PFSK-1 (cell line): ENCODE results near the gene RELT.

ENCODE experiments used
- POLR2AphosphoS5 ChIP-seq: IDR thresholded peaks from 2 replicates; pipeline ENCODE4 v1.6.1; 2012; ENCODE audit warnings: low read depth, mild to moderate bottlenecking, control low read depth, low read length, moderate library complexity
- SIN3A ChIP-seq: IDR thresholded peaks from 2 replicates; pipeline ENCODE4 v1.6.1; 2012; ENCODE audit warnings: mild to moderate bottlenecking, low read length, moderate library complexity, borderline replicate concordance; ENCODE audit not compliant: insufficient read depth
- TF ChIP-seq, protein P1 (sequence below), 2 experiments: IDR thresholded peaks; 2 replicates each; pipeline versions ENCODE4 v1.6.1 to v1.8.0; 2011 to 2012; ENCODE audit warnings: low read depth in 2 of 2, low read length in 2 of 2, control low read depth in 1 of 2, inconsistent platforms in 1 of 2, mild to moderate bottlenecking in 1 of 2, moderate library complexity in 1 of 2; ENCODE audit not compliant: insufficient read depth in 1 of 2

DNA sequence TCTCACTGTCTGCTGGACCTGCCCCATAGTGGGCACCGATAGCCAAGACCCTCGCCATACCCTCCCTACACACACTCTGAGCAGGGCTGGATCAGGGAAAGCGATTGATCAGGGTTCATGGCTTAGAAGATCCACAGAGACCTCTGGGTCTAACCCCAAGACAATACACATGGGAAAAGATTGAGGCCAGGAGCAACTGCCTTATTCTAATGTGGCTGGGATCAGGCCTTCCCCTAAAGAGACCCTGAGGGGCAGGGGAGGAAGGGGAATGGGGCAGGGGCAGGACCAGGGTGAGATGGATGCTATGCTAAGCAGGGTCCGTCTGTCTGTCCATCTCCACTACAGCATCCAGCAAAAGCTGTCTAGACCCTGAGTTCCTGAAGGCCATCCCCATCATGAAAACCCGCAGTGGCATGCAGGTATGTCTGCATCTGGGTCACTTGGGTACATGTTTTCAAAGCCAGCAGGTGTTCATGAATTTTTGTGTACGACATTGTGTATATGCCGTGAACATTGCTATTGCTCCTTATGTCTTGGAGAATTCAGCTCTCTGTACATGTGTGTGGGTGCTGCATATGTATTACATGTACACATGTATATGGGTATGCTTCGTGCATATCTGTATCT is 15.3 kb upstream of the RELT start:
- TF ChIP-seq, protein P1, sequence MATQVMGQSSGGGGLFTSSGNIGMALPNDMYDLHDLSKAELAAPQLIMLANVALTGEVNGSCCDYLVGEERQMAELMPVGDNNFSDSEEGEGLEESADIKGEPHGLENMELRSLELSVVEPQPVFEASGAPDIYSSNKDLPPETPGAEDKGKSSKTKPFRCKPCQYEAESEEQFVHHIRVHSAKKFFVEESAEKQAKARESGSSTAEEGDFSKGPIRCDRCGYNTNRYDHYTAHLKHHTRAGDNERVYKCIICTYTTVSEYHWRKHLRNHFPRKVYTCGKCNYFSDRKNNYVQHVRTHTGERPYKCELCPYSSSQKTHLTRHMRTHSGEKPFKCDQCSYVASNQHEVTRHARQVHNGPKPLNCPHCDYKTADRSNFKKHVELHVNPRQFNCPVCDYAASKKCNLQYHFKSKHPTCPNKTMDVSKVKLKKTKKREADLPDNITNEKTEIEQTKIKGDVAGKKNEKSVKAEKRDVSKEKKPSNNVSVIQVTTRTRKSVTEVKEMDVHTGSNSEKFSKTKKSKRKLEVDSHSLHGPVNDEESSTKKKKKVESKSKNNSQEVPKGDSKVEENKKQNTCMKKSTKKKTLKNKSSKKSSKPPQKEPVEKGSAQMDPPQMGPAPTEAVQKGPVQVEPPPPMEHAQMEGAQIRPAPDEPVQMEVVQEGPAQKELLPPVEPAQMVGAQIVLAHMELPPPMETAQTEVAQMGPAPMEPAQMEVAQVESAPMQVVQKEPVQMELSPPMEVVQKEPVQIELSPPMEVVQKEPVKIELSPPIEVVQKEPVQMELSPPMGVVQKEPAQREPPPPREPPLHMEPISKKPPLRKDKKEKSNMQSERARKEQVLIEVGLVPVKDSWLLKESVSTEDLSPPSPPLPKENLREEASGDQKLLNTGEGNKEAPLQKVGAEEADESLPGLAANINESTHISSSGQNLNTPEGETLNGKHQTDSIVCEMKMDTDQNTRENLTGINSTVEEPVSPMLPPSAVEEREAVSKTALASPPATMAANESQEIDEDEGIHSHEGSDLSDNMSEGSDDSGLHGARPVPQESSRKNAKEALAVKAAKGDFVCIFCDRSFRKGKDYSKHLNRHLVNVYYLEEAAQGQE (IDR thresholded peaks at IDR 0.05; ENCODE audit: insufficient read depth in 1 of 2, low read depth in 2 of 2, low read length in 2 of 2) = no peak
- TF ChIP-seq SIN3A = no peak
- no peak for TF ChIP-seq POLR2AphosphoS5
